KBM-7 (cell line): ENCODE measurements around the gene CCDC15.

ENCODE experiments used
- DNase-seq: peaks from one replicate; pipeline ENCODE4 v3.0.0-alpha.2; 2015
- in situ Hi-C: fragments of 300-500 bp; cut with MboI; formaldehyde crosslinking; loops from 2 replicates; pipeline ENCODE4 v1.14.3; 2020; ENCODE audit warnings: low sequenced_read_pairs, low pct_unique_long_range_greater_than_20kb, mixed read lengths

The CCDC15 gene

DNA sequence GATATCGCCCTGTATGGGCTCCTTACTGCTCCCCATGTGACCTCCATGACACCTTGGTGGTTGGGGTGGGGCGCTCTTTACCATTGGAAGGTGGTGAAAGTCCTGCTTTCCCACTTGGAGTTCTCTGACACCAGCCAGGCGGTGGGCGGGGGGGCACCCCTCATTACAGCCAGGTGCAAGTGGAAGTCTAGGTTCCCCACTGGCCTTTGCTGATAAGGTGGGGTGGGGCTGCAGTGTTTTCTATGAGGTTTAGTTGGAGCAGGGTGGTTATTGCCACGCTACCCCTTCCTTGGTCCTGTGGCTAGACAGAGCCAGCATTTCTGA, 103.7 kb downstream of the CCDC15 start:
- in situ Hi-C loops: no loop called here
- DNase-seq: no peak

DNA sequence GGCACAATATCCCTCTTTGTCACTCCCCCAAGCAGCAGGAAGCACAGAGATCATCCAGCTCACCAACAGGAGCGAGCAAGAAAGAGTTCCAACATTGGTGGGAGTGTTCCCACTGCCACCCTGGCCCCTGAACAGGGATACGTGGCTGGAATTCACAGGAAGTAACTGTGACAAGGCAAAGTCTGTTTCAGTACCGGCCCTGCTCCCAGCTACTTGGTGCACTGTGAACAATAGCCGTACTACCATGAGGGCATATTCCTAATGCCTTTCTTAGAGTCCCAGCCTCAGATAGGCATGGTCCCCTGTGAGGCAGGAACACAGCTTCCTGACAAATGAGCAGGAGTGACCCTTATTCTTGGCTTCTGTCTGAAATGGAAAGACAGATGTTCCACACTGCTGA, 107.3 kb downstream of the CCDC15 start:
- in situ Hi-C loops: no loop called here
- no peak for DNase-seq

DNA sequence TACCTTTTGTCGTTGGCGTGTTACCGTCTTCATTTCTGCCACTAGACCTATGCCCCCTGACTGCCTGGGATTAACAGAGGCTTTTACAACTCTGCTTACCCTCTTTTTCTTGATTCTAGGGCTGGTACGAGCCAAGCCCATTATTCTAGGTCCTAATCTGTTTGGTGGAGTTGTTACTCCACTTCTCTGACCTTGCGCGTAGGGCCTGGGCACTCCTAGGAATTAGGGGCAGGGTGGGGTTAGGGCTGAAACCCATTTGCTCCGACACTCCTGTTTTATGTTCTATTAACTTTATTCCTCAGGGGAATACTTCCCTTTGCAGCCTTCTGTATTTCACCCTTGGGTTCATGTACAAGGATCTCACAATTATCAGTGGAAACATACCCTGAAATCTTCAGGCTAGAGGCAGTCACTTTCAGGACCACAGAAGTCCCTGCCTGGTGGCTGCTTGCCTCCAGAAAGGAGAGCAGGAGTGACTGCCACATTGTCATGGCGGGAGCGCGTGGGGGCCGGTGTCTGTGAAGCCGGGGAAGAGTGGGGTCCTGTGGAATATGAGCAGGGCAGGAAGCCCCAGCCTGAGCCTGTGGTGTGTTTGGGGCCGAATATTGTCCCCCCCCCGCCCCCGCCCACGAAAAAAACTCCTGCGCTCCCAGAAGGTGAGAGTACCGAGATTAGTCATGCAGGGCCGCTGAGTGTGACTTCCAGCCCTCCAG, 108.4 kb downstream of the CCDC15 start:
- in situ Hi-C loops: no loop called here
- no peak for DNase-seq

DNA sequence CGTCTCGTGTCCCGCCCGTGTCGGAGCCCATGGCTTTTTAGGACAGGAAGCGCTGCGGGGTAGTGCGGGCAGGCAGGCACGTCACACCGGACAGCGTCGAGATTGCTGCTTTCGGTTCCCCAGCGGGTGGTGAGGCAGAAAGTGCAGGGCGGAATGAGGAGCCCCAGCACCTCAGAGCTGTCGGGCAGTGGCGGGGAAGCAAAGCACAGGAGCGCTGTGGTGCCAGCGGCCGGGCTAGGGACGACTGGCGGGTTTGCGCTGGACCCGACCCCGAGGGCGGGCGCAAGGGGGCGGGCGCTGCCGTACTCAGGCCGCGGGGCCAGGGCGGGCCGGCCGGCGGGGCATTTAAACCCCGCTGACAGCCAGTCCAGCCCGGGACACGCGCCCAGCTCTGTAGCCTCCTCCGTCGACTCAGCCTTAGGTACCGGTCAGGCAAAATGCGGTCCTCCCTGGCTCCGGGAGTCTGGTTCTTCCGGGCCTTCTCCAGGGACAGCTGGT, 109.0 kb downstream of the CCDC15 start, which contains the start of gene SLC37A2:
Gene SLC37A2, plus strand, starts transcription at position 375 of the 498 bp plus-strand sequence. Its CDS starts 63 bp downstream, at position 438.
- peak; percentile 68 for DNase-seq
- in situ Hi-C loops: no loop called here

DNA sequence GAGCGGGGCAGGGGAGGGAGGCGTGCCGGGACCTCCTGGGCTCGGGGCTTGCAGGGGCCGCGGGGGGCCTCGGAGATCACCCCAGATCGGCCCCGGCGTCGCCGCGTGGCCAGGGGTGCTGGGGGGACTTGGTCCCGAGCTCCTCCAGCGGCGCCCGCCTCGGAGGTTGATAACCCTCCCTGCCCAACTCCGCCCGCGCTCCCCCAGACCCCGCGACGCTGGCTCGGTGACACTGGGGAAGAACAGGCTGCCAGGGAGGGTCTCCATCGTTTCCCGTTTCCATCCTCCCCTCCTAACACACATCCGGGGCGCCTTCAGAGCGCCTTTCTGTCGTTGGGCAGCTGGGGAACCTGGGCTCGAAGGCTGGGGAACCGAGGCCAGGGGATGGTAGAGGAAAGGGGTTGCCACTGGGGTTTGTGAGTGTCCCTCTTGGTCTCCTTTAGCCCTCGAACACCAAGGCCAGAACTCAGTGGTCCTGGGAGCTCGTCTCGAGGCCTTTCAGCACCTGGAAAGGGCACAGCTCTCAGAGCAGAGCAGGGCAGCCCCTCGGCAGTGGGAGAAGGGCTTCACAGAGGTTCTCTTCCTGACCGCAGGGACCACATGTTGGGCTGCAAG, 109.5 kb downstream of the CCDC15 start:
- DNase-seq: peak; percentile 33
- in situ Hi-C loops: no loop called here

DNA sequence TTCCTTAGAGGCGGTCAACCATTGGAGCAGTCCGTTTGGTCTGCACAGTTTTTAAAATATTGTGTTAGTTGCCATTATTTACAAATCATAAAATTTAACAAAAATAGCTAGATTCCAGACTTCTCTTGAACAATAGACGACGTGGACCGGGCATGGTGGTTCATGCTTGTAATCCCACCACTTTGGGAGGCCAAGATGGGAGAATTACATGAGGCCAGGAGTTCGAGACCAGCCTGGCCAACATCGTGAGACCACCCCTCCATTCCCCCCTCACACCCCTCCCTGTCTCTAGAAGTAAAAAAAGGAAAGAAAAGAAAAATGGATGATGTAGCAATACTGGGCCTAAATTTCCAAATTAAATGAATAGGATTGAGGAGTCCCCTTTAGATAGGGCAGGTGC, 110.1 kb downstream of the CCDC15 start:
- no peak for DNase-seq
- in situ Hi-C loops: no loop called here

DNA sequence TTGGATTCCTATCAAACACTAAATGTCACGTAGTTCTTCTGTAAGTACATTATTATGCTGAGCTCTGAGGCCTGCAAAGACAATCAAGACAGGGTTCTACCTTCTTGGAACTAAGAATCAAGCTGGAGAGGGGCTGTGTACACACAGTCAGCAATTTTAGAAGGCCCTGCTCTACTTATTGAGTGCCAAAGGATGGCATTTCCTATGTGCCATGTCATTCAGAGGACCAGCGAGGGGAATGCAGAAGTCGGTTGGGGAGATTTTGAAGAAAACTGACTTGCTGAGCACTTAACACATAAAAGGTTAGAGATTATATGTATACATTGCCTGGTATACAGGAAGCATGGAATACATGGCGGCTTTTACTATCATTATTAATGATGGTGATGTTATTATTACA, 114.4 kb downstream of the CCDC15 start:
- DNase-seq: no peak
- in situ Hi-C loops: no loop called here

DNA sequence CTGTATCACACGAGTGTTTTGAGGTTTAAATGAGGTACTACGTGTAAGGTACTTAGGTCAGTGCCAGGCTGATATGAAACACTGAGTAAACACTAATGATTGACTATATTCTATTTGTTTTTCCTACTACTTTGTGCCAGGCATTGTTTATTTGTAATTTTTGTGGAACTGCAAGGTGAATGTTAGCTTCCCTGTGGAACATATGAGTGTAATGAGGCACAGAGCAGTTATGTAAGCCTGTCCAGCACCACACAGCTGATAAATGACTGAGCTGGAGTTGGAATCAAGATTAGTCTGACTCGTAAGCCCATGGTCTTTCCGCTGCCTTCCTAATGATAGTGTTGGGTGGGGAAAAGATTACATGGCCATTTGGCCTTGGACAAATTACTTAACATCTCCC, 115.0 kb downstream of the CCDC15 start:
- DNase-seq: no peak
- in situ Hi-C loops: no loop called here

DNA sequence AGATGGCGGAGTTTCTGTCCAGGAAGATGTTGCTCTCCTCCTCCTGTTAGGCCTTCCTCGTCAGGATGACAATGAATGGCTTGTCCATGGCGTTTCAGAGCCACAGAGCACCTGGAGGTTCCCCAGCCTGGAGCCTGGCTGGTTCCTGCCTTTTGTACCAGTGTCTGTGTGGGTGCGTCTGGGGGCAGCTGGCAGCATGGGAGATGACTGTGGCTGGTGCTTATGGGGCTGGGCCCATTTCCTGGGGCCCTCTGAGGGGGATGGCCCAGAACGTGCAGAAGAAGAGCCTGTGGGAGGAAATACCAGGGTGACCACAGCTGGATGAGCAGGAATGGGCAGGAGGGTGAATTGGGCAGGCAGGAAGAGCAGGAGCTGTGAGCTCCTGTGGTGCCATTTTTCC, 115.8 kb downstream of the CCDC15 start:
- in situ Hi-C loops: no loop called here
- peak; percentile 22 for DNase-seq

DNA sequence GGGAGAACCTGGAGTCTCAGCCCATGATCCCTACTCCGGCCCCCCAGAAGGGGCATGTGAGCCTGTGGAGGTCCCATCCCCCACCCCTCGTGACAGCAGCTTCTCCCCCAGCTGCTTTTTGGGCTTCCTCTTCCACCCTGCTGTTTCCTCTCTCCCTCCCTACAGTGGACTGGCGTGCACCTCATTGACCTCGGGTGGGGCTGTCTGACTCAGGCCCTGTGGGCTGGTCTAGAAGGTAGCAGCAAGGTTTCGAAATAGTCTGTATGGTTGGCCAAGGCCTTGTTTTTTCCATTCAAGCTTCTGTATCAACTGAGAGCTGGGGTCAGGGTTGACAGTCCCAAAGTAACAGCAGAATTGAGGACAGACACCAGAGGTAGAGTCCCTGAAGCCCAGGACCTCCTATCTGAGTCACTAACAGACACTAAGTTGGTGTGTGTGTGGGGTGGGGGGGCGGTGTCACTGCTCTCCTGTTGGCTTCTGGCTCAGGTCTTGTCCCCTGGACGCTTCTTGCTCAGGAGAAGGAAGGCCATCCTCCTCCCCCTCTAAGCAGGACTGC, 116.8 kb downstream of the CCDC15 start:
- in situ Hi-C loops: no loop called here

DNA sequence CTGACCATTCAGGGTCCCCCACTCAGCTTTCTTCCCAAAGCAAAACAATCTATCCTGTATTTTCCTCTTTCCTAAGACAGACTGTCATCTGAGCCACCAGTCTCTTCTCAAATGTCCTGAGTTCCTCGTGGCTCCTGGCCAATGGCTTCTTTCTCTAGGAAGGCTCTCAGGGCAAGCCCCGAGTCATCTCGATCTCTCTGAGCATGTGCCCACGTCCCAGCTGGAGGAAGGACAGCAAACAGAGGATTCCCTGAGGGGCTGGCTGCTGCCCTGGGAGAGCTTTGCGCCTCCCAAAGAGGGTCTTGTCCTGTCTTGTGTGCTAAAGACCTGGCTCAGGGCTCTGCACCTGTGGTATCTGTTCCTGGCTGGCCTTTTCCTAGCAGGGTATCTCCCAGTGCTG, 117.4 kb downstream of the CCDC15 start:
- in situ Hi-C loops: no loop called here

More for the DNA sequence above, 116.8 kb downstream of the CCDC15 start:
- peak; percentile 92 for DNase-seq

DNA sequence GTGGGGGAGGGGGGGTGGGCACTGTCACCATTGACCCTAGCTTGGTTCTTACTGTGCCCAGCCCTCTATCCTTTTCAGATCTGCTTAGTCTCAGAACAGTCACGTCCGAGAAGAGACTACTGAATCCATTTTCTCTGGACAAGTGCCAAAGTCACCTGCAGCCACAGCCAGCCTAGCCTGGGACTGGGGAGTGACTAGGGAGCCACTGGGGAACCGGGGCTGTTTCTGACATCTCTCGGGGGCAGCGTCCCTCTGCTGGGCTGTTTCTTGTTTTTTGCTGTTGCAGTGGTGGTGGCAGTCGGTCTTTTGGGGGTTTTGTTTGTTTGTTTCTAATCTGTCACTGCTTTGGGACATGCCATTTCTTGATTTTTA, 117.8 kb downstream of the CCDC15 start:
- in situ Hi-C loops: no loop called here
- DNase-seq: no peak

More for the DNA sequence above, 117.4 kb downstream of the CCDC15 start:
- peak; percentile 14 for DNase-seq

DNA sequence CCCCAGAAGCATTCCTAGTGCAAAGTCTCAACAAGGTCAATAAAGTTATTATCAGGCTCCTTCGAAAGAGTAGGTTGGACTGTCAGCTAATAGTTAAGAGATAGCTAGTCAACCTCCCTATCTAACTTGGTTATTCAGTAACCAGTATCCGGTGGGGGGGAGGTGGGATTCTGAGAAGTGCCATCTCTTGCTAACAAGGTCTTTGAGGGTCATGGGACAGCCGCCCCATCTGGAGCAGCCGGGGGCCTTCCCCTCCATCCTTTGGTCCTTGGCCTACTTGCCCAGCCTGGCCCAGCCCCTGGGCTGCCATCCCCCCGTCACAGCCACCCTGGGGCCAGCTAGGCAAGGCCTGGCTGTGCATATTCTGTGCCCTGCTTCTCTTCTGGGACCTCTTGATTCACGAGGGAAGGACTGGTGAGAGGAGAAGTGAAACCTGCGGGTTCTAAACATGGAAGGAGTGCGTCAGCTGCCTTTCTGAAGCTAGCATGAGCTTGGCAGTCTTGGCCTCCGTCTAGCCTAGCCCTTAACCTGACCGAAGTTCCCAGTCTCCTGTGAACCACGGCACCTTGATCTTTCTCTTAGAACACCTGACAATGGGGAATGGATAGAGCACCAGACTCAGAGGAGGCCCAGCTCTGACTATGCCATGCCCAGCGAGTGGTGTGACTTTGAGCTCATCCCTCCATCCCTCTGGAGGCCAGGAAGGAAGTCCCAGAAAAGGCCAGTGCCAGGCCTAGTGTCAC, 118.4 kb downstream of the CCDC15 start:
- DNase-seq: no peak
- in situ Hi-C loops: no loop called here

DNA sequence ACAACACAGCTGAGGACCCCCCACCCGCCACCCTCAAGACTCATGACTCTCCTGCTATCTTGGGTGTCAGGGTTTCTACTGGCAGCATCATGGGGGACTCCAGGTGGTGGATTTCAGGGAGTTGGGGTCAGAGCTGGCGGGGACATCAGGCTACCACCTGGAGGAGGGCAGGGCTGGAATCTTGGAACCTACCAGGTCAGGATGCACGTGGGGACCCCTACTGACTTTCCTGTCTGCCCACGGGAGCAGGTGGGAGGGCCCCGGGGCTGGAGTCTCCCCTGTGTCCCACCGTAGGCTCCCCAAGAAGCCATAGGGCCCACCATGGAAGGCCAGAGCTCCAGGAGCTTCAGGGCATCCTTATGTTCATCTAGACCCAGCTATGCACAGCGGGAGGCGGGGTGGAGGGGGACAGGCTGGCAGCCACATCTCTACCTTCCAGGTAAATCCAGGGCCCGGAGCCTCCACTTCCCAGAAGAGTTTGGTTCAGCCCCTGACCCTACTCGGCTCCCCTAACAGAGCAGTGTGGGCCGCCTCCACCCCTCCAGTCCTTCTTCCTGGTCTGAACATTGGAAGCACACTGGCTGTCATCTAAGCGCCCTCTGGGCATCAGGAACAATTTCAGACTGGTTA, 119.1 kb downstream of the CCDC15 start:
- DNase-seq: no peak
- in situ Hi-C loops: no loop called here

DNA sequence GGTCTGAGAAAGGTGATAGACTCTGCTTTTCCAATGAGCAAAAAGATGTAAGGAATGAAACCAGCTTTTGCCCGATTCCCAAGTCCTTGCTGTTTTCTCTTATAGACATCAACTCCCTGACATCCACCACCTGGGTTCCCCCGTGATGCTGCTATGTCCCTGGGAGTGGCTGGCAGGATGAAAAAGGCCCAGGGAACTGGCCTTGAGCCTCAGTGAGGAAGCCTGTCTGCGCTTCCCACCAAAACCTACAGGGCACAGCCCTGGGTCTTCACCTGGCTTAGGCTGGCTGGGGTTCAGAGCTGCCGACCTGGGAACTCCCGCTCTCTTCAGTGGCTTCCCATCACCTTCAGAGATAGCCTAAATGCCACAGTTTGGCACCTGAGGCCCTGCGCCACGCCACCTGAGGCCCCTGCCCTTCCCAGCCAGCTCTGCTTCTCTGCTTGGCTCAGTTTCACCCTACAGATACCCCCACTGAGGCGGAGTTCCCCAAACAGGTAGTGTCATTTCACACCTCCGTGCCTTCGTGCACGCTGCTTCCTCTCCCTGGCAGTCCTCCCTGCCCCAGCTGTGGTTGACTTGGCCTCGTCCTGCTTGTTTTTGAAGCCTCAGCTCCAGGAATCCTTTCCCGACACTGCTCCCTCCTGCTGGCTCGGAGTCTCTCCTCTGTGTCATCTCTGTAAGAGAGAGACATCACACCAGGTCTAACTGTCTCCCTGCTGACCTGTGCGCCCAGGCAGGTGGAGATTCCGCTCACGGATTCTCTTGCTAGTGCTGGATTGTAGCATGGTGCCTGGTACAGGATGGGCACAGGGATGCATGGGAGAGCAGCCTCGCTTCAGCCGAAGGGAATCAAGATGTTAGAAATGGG, 119.8 kb downstream of the CCDC15 start:
- in situ Hi-C loops: no loop called here
- no peak for DNase-seq

DNA sequence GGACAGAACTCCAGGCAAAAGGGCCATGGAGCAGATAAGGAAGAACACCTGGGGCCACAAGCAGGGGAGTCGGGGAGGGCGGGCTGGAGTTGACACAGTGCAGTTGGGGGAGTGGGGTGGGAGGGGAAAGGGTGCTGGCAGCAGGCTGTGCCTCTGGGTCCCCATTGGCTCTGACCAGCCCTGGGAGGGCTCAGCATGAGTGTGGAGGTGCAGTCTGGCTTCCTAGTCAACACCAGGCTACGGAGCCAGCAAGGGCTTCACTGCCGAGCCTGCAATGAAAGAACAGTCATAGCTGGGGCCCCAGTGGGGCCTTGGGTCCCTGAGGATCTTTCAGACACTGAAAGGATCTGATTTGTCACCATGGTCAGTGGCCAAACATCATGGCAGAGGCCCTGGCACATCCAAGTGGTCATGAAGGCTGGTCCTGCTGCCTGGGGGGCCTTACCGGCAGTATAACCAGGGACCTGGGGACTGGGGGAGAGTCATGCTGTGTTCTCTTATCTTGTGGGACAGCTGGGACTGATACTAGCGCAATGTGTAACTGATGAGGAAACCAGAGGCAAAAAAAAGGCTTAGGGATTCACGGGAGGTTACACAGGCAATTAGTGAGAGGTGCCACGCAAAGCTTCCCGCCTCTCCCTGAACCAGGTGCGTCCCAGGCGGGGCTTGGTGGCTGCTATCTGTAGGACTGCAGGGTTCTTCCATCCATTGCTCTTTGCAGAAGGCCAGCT, 120.7 kb downstream of the CCDC15 start:
- in situ Hi-C loops: no loop called here
- DNase-seq: no peak

DNA sequence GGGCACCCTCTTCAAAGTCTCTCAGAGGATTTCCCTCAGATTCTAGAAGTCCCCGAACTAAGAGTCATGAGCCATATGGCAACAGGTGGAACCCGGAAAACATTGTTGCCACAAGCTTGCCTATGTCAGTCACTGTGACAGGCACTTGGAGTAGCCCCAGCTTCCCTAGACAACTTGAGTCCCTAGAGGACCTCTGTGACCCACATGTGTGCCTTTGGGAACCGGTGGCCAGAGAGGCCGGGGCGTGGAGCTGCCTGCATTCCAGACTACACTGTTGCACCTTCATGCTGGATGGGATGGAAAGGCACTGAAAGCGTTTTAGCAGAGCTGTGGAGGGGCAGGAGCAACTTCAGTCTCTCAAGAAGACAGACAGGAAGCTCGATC, 121.2 kb downstream of the CCDC15 start:
- no peak for DNase-seq
- in situ Hi-C loops: no loop called here

DNA sequence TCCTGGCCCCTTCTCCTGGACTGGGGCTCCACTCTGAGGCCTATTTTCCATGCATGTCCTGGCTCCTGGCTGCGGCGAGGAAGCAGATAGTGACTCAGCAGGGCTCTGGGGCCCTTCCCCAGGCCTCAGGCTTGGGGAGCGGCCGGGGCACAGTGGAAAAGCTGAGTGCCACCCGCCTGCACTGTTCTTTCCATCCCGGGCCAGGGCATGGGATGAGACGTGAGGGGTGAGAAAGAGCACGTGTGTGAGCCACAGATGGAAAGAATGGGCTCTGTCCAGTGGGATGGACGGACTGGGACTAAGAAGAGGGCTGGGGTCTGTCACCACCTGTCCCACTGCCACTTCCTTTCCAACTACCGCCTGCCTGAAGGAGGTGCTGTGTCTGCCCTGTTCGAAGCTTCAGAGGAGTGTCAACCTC, 121.9 kb downstream of the CCDC15 start:
- no peak for DNase-seq
- in situ Hi-C loops: no loop called here
